GM12891 (cell line): ENCODE data around the gene IL3RA.
"Not testable (repeated sequence)": the region's sequence is repeated elsewhere in the genome, so short reads cannot be mapped to it uniquely, and the experiment has no call there.

Experiments used
- DNase-seq: peaks from one replicate; pipeline ENCODE4 v3.0.0; 2011; ENCODE audit warnings: low spot score; ENCODE audit not compliant: insufficient read length
- FAIRE-seq: peaks from 2 replicates; lab custom pipeline; 2011; peaks lifted over from hg19 to GRCh38; lab: Jason Lieb, UNC
- PAX5 ChIP-seq: IDR thresholded peaks from 2 replicates; pipeline ENCODE4 v1.6.1; 2011; ENCODE audit warnings: low read length, moderate library complexity, mild to moderate bottlenecking; ENCODE audit not compliant: insufficient read depth, severe bottlenecking
- POLR2A ChIP-seq: IDR thresholded peaks from 2 replicates; pipeline ENCODE4 v1.6.1; 2011; ENCODE audit warnings: low read depth, low read length, control low read depth
- POLR2AphosphoS5 ChIP-seq: IDR thresholded peaks from 2 replicates; pipeline ENCODE4 v1.6.1; 2011; ENCODE audit warnings: low read depth, low read length, control low read depth
- POU2F2 ChIP-seq: IDR thresholded peaks from 2 replicates; pipeline ENCODE4 v1.6.1; 2011; ENCODE audit warnings: low read depth, mild to moderate bottlenecking, control low read depth, low read length, moderate library complexity
- SPI1 ChIP-seq: IDR thresholded peaks from 2 replicates; pipeline ENCODE4 v1.6.1; 2011; ENCODE audit warnings: low read depth, low read length, control low read depth
- TAF1 ChIP-seq: IDR thresholded peaks from 2 replicates; pipeline ENCODE4 v1.6.1; 2011; ENCODE audit warnings: low read depth, low read length, control low read depth

The IL3RA gene

DNA sequence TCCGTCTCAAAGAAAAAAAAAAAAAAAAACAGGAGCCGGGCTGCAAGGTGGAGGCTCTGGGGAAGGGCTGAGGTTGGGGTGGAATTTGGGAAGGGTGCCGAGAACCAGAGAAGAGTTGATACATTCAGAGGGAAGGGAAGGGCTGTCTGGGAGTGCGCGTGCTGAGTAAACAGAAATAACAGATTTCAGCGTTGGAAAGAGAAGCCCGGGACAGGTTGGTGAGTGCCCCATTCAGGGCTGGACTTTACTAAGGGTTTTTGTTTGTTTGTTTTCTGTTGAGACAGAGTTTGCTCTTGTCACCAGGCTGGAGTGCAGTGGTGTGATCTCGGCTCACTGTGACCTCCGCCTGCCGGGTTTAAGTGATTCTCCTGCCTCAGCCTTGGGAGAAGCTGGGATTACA, 1.7 kb upstream of the IL3RA start:
- FAIRE-seq (no peak), DNase-seq (no peak)
- no peak for TF ChIP-seq POLR2AphosphoS5
- TF ChIP-seq TAF1: no peak

DNA sequence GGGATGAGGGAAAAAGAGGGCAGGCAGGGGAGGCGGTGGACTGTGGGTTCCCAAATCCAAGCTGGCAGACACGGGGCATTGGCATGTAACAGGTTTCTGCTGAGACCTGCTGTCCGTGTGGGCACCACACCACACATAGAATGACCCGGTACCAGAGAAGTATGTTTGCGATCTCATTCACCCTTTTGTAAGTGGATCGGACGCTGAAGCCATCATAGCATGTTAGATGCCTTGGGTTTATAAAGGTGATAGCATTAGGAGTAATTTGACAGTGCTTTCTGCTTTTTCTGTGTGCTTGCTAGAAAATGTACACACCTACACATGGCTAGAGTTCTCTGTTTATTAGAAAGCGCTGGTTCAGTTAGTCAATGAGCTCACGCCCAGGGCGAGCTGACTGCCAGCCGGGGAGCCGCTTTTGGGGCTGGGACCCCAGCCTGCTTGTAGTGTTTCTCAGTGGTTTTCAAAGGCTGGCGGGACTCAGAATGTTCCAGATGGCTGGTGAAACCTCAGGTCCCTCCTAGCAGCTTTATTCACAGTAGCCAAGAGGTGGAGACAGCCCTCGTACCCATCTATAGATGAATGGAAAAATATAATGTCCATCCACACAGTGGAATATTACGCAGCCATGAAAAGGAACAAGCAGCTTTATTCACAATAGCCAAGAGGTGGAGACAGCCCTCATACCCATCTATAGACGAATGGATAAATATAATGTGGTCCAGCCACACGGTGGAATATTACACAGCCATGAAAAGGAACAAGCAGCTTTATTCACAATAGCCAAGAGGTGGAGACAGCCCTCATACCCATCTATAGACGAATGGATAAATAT, 579 bp downstream of the IL3RA start:
- FAIRE-seq (peak; percentile 70), DNase-seq (no peak)
- TF ChIP-seq POU2F2 (no peak), PAX5 (no peak), POLR2AphosphoS5 (no peak), TAF1 (no peak), SPI1 (no peak), POLR2A (no peak)

DNA sequence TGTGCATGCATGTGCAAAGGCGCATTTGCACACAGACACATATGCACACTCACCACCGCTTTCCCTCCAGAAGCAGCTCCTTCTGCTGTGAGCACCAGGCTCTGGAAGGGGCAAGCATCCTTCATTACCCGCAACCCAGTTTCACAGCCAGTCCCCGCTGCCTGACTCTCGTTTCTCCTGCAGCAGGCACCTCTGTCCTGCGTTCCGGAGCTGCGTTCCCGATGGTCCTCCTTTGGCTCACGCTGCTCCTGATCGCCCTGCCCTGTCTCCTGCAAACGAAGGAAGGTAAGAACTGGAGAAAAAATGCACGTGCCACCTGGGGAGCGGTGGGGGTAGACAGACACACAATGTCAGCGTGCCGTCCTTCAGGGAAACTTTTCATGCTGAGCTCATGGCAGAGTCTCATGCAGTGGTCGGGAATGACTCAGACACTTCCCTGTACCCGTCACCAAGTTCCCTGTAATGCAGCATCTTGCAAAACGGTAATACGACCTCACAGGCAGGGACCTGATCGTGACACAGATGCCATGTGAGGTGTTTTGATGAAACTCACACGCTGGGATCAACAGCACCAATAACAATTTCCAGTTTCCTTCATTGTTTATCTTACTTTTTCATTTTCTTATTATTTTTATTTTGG, 5.1 kb downstream of the IL3RA start:
- FAIRE-seq (no peak), DNase-seq (no peak)
- no peak for TF ChIP-seq TAF1
- no peak for TF ChIP-seq POLR2A
- no peak for TF ChIP-seq SPI1
- TF ChIP-seq POU2F2: no peak
- no peak for TF ChIP-seq PAX5
- TF ChIP-seq POLR2AphosphoS5: no peak

DNA sequence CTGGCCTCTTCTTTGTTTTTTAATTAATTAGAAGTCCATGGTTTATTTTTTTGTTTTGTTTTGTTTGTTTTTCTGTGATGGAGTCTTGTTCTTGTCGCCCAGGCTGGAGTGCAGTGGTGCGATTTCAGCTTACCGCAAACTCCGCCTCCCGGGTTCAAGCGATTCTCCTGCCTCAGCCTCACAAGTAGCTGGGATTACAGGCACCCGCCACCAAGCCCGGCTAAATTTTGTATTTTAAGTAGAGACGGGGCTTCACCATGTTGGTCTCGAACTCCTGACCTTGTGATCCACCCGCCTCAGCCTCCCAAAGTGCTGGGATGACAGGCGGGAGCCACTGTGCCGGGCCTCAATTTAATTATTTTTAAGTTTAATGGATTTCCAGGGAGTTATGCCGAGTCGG, 13.0 kb downstream of the IL3RA start:
- not testable (repeated sequence) for DNase-seq, FAIRE-seq

DNA sequence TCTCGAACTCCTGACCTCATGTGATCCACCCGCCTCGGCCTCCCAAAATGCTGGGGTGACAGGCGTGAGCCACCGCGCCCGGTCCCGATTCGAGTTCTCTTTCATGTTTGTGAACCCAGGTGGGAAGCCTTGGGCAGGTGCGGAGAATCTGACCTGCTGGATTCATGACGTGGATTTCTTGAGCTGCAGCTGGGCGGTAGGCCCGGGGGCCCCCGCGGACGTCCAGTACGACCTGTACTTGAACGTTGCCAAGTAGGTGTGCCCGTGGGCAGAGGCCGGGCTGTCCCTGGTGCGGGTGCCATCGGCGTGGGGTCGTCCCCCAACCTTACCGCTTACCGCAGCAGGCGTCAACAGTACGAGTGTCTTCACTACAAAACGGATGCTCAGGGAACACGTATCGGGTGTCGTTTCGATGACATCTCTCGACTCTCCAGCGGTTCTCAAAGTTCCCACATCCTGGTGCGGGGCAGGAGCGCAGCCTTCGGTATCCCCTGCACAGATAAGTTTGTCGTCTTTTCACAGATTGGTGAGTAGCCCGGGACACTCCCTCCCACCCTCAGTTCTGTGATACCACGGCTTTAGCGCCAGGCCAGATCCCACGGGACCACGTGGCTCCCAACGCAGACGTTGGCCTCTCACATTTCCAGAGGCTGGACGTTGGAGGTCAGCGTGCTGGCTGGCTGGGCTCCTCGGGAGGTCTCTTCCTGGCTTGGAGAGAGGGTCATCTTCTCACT, 15.6 kb downstream of the IL3RA start:
- DNase-seq (no peak), FAIRE-seq (no peak)
- TF ChIP-seq TAF1 (no peak), POLR2A (no peak), SPI1 (no peak), PAX5 (no peak)

GRCh38 chrX:1354036-1355019, 17.7 kb downstream of the IL3RA start:
- TF ChIP-seq POLR2AphosphoS5: no peak
- TF ChIP-seq TAF1: no peak
- no peak for TF ChIP-seq SPI1
- no peak for TF ChIP-seq POU2F2
- DNase-seq (no peak), FAIRE-seq (no peak)

- no peak for FAIRE-seq
- DNase-seq: no peak
- TF ChIP-seq PAX5: no peak
- TF ChIP-seq POLR2A: no peak
- TF ChIP-seq POLR2AphosphoS5: no peak
- TF ChIP-seq TAF1: no peak
- no peak for TF ChIP-seq POU2F2
- TF ChIP-seq SPI1: no peak
These were observed 18.8 kb downstream of the IL3RA start for GRCh38 chrX:1355131-1356046.

DNA sequence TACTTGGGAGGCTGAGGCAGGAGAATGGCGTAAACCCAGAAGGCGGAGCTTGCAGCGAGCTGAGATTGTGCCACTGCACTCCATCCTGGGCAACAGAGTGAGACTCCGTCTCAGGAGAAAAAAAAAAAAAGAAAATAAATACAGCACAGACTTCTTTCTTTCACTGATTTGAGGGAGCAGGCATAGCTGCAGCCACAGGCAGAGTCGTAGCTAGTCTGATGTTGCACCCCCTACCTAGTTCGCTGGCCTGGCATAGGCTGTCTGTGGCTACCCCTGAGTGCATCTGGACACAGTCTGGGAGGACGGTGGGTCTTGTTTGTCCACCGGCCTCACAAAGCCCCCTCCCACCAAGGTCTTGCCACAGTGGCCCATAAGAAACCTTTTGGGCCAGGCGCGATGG, 21.4 kb downstream of the IL3RA start:
- TF ChIP-seq POLR2A (no peak), SPI1 (no peak), TAF1 (no peak), PAX5 (no peak), POLR2AphosphoS5 (no peak), POU2F2 (no peak)
- FAIRE-seq (no peak), DNase-seq (no peak)
